ENCODE results near the gene FSHR. TPM values are rescaled to one million over a fixed set of nuclear protein-coding genes. Genes with fewer than 3 reads are reported as not detected.

The FSHR gene
- total RNA-seq, 4 donors from 2014 or later, result not detected

GRCh38 chr2:48943436-48943835, 210.9 kb downstream of the FSHR start:
- DNase-seq (ENCODE audit: low spot score) (no peak), ATAC-seq (ENCODE audit: low FRiP score) (peak; percentile 76)
- no peak for TF ChIP-seq CTCF (IDR thresholded peaks at IDR 0.05)

- ATAC-seq (ENCODE audit: low FRiP score), result no peak
- TF ChIP-seq CTCF (IDR thresholded peaks at IDR 0.05), result no peak
- DNase-seq (ENCODE audit: low spot score), result no peak
These were observed 212.4 kb downstream of the FSHR start for GRCh38 chr2:48941908-48942307.

GRCh38 chr2:48941456-48941855, 212.9 kb downstream of the FSHR start:
- no peak for DNase-seq (ENCODE audit: low spot score)
- ATAC-seq (ENCODE audit: low FRiP score), result no peak
- no peak for TF ChIP-seq CTCF (IDR thresholded peaks at IDR 0.05)

GRCh38 chr2:48940606-48941005, 213.7 kb downstream of the FSHR start:
- no peak for TF ChIP-seq CTCF (IDR thresholded peaks at IDR 0.05)
- ATAC-seq (ENCODE audit: low FRiP score) (no peak), DNase-seq (ENCODE audit: low spot score) (no peak)

- DNase-seq (ENCODE audit: low spot score) (no peak), ATAC-seq (ENCODE audit: low FRiP score) (no peak)
- no peak for TF ChIP-seq CTCF (IDR thresholded peaks at IDR 0.05)
These were observed 215.1 kb downstream of the FSHR start for GRCh38 chr2:48939232-48939631.

GRCh38 chr2:48938231-48938630, 216.1 kb downstream of the FSHR start:
- no peak for TF ChIP-seq CTCF (IDR thresholded peaks at IDR 0.05)
- ATAC-seq (ENCODE audit: low FRiP score), result no peak
- no peak for DNase-seq (ENCODE audit: low spot score)

- no peak for DNase-seq (ENCODE audit: low spot score)
- ATAC-seq (ENCODE audit: low FRiP score), result no peak
- TF ChIP-seq CTCF (IDR thresholded peaks at IDR 0.05), result no peak
These were observed 219.5 kb downstream of the FSHR start for GRCh38 chr2:48934807-48935206.
